Activated CD8-positive, alpha-beta T cell treated with anti-CD3 and anti-CD28 coated beads for 36 hours (primary cell): ENCODE results near the gene NRGN. TPM values are rescaled to one million over a fixed set of nuclear protein-coding genes. Genes with fewer than 3 reads are reported as not detected.
"Not testable (repeated sequence)": the region's sequence is repeated elsewhere in the genome, so short reads cannot be mapped to it uniquely, and the experiment has no call there.

ENCODE experiments used
- ATAC-seq: fragments of 200-7000 bp; cut with Tn5 transposase; one replicate; pipeline ENCODE4 v1.10.0; 2021; ENCODE audit warnings: mild to moderate bottlenecking, moderate library complexity
- CTCF ChIA-PET: fragments of 350-600 bp; sonication (Branson Sonifier 250); formaldehyde crosslinking; loops from one replicate; lab custom pipeline; 2021; ENCODE audit warnings: antibody characterized with exemption; lab: Charles Lee
- POLR2A ChIA-PET: fragments of 350-600 bp; sonication (Branson Sonifier 250); formaldehyde crosslinking; loops from one replicate; lab custom pipeline; 2021; ENCODE audit warnings: antibody characterized with exemption; lab: Charles Lee
- DNase-seq: peaks from one replicate; pipeline ENCODE4 v3.0.0-alpha.2; 2020
- H3K27ac Mint-ChIP-seq: one replicate; pipeline ENCODE4 v1.8.0; 2021; ENCODE audit warnings: mild to moderate bottlenecking, mixed read lengths
- H3K27me3 Mint-ChIP-seq: one replicate; pipeline ENCODE4 v1.8.0; 2021; ENCODE audit warnings: mixed read lengths
- H3K36me3 Mint-ChIP-seq: one replicate; pipeline ENCODE4 v1.8.0; 2021; ENCODE audit warnings: low read depth, mixed read lengths
- H3K4me1 Mint-ChIP-seq: one replicate; pipeline ENCODE4 v1.8.0; 2021; ENCODE audit warnings: low read depth, mixed read lengths
- H3K4me3 Mint-ChIP-seq: one replicate; pipeline ENCODE4 v1.8.0; 2021; ENCODE audit warnings: mild to moderate bottlenecking, moderate library complexity, mixed read lengths
- H3K9me3 Mint-ChIP-seq: one replicate; pipeline ENCODE4 v1.8.0; 2021; ENCODE audit warnings: mixed read lengths
- intact Hi-C: fragments of 100-400 bp; cut with micrococcal nuclease; formaldehyde crosslinking; loops from one replicate; pipeline ENCODE4 v1.10.0; 2022
- total RNA-seq, 2 experiments: library from RNA; stranded (reverse); gene quantifications; one replicate each; pipeline ENCODE4 v1.2.3, GENCODE V29; 2021
- TF ChIP-seq, protein P1 (sequence below): fragments of 200-600 bp; IDR thresholded peaks from one replicate; pipeline ENCODE4 v1.8.0; 2022; ENCODE audit warnings: antibody characterized with exemption, mild to moderate bottlenecking

Gene NRGN
- total RNA-seq, 2 experiments from 2014 or later, result 5.7 to 6.4 TPM

DNA sequence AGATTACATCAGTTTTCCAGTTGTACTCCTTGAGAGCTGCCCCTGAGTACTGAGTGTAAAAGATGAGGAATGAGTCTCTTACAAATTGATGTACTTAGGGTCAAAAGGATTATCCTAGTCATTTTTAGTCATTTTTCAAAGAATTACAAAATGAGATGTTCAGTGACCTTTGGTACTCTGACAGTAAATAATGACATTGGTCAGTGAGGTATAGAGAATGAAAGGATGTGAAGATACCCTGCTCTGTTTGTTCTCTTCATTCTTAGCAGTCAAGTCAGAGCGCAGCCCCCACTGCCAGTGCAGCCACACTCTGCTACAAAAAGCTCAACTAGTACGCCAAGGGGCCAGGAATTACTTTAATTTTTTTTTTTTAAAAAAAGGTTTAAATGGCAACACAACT, 26.4 kb downstream of the NRGN start:
- peaks cover 5% of the 10 kb centered on the region for H3K27me3 Mint-ChIP-seq
- TF ChIP-seq, protein P1, sequence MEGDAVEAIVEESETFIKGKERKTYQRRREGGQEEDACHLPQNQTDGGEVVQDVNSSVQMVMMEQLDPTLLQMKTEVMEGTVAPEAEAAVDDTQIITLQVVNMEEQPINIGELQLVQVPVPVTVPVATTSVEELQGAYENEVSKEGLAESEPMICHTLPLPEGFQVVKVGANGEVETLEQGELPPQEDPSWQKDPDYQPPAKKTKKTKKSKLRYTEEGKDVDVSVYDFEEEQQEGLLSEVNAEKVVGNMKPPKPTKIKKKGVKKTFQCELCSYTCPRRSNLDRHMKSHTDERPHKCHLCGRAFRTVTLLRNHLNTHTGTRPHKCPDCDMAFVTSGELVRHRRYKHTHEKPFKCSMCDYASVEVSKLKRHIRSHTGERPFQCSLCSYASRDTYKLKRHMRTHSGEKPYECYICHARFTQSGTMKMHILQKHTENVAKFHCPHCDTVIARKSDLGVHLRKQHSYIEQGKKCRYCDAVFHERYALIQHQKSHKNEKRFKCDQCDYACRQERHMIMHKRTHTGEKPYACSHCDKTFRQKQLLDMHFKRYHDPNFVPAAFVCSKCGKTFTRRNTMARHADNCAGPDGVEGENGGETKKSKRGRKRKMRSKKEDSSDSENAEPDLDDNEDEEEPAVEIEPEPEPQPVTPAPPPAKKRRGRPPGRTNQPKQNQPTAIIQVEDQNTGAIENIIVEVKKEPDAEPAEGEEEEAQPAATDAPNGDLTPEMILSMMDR, result no peak
- H3K4me1 Mint-ChIP-seq, result peaks cover 10% of the 10 kb centered on the region
- ATAC-seq (no peak), DNase-seq (no peak)
- peaks cover 2% of the 10 kb centered on the region for H3K36me3 Mint-ChIP-seq
- POLR2A ChIA-PET, result interaction anchor here (0.6 to 1.0 kb wide), 3 partner anchors 12 to 33 kb away, joined by 3 to 4 read pairs (median 3); no protein-coding TSS in a partner anchor
- no peak overlapping the region for H3K27ac Mint-ChIP-seq
- intact Hi-C loops, result no loop called here
- H3K4me3 Mint-ChIP-seq, result no peak overlapping the region
- CTCF ChIA-PET, result interaction anchor here (1.0 to 7.2 kb wide), 3 partner anchors 52 to 122 kb away, joined by 3 to 92 read pairs (median 3); no protein-coding TSS in a partner anchor
- H3K9me3 Mint-ChIP-seq, result no peaks in the 10 kb centered on the region

DNA sequence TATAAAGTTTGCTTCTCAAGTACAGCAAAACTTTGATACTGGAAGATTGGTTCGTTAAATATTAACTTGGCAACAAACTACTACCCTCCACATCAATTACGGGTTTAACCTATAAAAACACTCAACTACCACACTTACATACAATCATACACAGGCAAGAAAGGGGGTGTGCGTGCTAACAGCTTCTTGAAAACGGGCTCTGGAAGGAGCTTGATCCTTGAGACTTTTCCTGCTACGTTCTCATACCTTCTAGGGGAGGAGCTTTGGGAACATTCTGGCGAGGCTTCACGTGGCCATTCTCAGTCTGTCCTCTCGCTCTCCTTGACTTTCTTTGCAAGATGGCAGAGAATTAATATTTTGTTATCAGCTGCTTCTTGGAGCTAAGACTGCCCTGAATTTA, 29.2 kb downstream of the NRGN start:
- no peak for ATAC-seq

DNA sequence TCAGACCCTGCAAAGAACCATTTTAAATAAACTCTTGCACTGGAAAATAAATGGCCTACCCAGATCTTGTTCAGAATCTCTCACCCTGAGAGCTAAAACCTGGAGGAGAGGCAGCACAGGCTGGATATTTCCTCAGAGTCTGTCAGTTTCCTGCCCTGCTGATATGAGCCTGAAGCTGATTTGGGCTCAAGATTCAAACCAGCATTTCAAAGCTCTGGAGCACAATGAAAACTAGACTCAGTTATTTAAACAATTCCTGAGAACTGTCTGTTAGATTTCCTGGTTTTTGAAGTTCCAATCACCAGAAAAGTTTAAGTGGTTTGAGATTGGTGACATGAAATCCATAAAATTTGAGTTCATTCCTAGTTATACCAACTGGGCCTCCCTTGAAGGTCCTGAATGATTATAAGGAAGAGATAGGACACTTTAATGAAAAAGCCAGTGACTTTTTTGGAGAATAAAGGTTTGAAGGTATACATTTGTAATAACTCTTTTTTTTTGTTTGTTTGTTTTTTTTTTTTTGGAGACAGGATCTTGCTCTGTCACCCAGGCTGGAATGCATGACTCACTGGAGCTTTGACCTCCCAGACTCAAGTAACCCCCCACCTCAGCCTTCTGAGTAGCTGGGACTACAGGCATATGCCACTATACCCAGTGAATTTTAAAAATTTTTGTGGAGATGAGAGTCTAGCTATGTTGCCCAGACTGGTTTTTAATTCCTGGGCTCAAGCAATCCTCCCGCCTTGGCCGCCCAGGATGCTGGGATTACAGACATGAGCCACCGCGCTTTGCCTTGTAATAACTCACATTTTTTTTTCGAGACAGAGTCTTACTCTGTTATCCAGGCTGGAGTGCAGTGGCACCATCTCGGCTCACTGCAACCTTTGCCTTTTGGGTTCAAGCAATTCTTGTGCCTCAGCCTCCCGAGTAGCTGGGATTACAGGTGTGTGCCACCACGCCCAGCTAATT, 30.3 kb downstream of the NRGN start:
- no peaks in the 10 kb centered on the region for H3K9me3 Mint-ChIP-seq
- H3K36me3 Mint-ChIP-seq, result peaks cover 5% of the 10 kb centered on the region
- ATAC-seq (no peak), DNase-seq (no peak)
- ChIA-PET POLR2A (interaction anchor here (0.6 kb wide), 1 partner anchor 1551 kb away, joined by 3 read pairs; no protein-coding TSS in a partner anchor), CTCF (interaction anchor here (1.0 to 2.8 kb wide), 8 partner anchors 10 to 126 kb away, joined by 3 to 19 read pairs (median 8); no protein-coding TSS in a partner anchor)
- TF ChIP-seq, protein P1, result no peak
- no peaks in the 10 kb centered on the region for H3K27me3 Mint-ChIP-seq
- intact Hi-C loops, result no loop called here
- no peak overlapping the region for H3K4me3 Mint-ChIP-seq
- H3K4me1 Mint-ChIP-seq, result peaks cover 2% of the 10 kb centered on the region
- H3K27ac Mint-ChIP-seq, result no peak overlapping the region

More for the DNA sequence above, 29.2 kb downstream of the NRGN start:
- no peak overlapping the region for H3K4me3 Mint-ChIP-seq
- H3K36me3 Mint-ChIP-seq, result peaks cover 5% of the 10 kb centered on the region
- H3K27me3 Mint-ChIP-seq, result no peaks in the 10 kb centered on the region
- intact Hi-C loops, result no loop called here
- POLR2A ChIA-PET, result interaction anchor here (0.6 kb wide), 1 partner anchor 10 kb away, joined by 3 read pairs; no protein-coding TSS in a partner anchor
- CTCF ChIA-PET, result interaction anchor here (1.3 to 2.8 kb wide), 9 partner anchors 11 to 125 kb away, joined by 3 to 19 read pairs (median 7); no protein-coding TSS in a partner anchor
- no peak overlapping the region for H3K27ac Mint-ChIP-seq
- TF ChIP-seq, protein P1, result no peak
- no peak for DNase-seq
- no peaks in the 10 kb centered on the region for H3K9me3 Mint-ChIP-seq
- peaks cover 2% of the 10 kb centered on the region for H3K4me1 Mint-ChIP-seq

DNA sequence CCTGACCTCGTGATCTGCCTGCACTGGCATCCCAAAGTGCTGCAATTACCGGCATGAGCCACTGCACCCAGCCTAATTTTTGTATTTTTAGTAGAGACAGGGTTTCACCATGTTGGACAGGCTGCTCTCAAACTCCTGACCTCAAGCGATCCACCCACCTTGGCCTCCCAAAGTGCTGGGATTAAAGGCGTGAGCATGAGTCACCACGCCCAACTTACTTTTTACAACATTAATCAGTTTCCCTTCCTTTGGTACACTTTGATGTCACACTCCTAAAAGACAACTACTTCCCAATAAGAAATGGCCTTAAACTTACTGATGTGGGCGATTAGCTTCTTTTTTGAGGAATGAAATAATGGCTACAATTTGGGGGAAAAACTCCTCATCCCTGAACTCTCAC, 31.2 kb downstream of the NRGN start:
- CTCF ChIA-PET, H3K27ac Mint-ChIP-seq, H3K4me1 Mint-ChIP-seq, ATAC-seq, H3K9me3 Mint-ChIP-seq, H3K27me3 Mint-ChIP-seq, H3K4me3 Mint-ChIP-seq, DNase-seq, POLR2A ChIA-PET, H3K36me3 Mint-ChIP-seq, intact Hi-C loops: not testable (repeated sequence)

DNA sequence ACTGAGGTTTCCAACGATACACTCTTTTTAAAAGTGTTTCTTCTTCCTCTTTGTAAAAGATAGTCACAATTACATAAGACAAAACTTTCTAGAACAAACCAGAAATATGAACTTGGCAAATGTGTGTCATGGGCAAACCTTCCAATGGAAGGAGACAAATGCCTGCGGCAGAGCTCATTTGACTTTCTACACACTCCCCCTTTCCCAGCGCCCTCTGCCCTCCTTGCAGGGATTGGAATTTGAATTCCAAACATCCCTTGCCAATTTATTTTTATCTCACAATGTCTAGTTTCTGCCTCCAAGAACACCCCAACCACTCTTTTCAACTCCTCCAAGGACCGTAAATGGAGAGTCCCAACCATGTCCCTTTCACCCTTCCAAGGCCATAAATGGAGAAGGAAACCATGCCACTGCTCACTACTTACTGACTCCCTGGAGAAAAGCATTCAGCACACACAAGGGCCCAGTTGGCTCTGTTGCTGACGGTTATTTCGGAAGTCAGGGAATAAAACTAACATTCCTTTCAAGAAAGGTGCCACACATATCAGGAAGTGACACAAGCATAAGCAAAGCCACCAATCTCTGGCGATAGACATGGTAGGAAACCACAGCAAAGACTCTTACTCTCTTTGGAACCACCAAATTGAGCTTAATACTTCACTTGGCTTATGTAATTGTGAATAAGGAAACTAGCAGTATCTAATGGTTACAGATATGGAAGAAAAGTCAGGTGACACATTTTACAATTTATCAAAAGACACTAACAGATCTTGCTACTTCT, 37.3 kb downstream of the NRGN start:
- no peak for DNase-seq
- Mint-ChIP-seq H3K9me3 (no peaks in the 10 kb centered on the region), H3K27ac (no peak overlapping the region), H3K4me3 (no peak overlapping the region), H3K36me3 (peaks cover 8% of the 10 kb centered on the region), H3K27me3 (no peaks in the 10 kb centered on the region), H3K4me1 (peaks cover 11% of the 10 kb centered on the region)
- POLR2A ChIA-PET, result no interaction called here
- ATAC-seq, result no peak
- intact Hi-C loops, result no loop called here
- CTCF ChIA-PET, result interaction anchor here (1.3 to 4.2 kb wide), 2 partner anchors 16 to 19 kb away, joined by 3 to 19 read pairs; no protein-coding TSS in a partner anchor
- TF ChIP-seq, protein P1, result no peak
